Fibroblast of the aortic adventitia (primary cell): Measurements from ENCODE around the gene ITGA2. TPM values are rescaled to one million over a fixed set of nuclear protein-coding genes. Genes with fewer than 3 reads are reported as not detected.
"Not testable (repeated sequence)": the region's sequence is repeated elsewhere in the genome, so short reads cannot be mapped to it uniquely, and the experiment has no call there.

Experiments
- DNase-seq: peaks from one replicate; pipeline ENCODE4 v3.0.0-alpha.2; 2010; ENCODE audit warnings: low read depth
- H3K4me3 ChIP-seq: 2 replicates; pipeline ENCODE4 v1.5.1; 2011; ENCODE audit warnings: low read depth, mild to moderate bottlenecking, control low read depth, low read length, moderate library complexity
- total RNA-seq: library from RNA; depleted of rRNA; stranded (reverse); fragments of >200 nt; gene quantifications from 2 replicates; pipeline ENCODE4 v1.2.3, GENCODE V29; 2012; ENCODE audit warnings: low replicate concordance
- TF ChIP-seq, protein P1 (sequence below): IDR thresholded peaks from 2 replicates; pipeline ENCODE4 v1.5.1; 2011; ENCODE audit warnings: mild to moderate bottlenecking, low read length, control low read depth, inconsistent platforms; ENCODE audit not compliant: insufficient read depth

The ITGA2 gene
- total RNA-seq, 1 donor, result 171 TPM

DNA sequence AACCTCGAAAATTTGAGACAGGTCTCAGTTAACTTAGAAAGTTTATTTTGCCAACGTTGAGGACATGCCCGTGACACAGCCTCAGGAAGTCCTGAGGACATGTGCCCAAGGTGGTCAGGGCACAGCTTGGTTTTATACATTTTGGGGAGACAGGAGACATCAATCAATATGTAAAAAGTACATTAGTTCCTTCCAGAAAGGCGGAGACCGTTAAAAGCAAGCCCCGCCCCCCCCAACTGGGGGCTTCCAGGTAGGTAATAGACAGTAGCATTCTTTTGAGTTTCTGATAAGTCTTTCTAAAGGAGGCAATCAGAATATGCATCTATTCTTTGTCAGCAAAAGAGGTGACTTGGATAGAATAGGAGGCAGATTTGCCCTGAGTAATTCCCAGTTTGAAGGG lies 121.0 kb downstream of the ITGA2 start:
- peak overlapping the region; percentile 88 for H3K4me3 ChIP-seq
- no peak for DNase-seq
- TF ChIP-seq, protein P1, sequence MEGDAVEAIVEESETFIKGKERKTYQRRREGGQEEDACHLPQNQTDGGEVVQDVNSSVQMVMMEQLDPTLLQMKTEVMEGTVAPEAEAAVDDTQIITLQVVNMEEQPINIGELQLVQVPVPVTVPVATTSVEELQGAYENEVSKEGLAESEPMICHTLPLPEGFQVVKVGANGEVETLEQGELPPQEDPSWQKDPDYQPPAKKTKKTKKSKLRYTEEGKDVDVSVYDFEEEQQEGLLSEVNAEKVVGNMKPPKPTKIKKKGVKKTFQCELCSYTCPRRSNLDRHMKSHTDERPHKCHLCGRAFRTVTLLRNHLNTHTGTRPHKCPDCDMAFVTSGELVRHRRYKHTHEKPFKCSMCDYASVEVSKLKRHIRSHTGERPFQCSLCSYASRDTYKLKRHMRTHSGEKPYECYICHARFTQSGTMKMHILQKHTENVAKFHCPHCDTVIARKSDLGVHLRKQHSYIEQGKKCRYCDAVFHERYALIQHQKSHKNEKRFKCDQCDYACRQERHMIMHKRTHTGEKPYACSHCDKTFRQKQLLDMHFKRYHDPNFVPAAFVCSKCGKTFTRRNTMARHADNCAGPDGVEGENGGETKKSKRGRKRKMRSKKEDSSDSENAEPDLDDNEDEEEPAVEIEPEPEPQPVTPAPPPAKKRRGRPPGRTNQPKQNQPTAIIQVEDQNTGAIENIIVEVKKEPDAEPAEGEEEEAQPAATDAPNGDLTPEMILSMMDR, result no peak

DNA sequence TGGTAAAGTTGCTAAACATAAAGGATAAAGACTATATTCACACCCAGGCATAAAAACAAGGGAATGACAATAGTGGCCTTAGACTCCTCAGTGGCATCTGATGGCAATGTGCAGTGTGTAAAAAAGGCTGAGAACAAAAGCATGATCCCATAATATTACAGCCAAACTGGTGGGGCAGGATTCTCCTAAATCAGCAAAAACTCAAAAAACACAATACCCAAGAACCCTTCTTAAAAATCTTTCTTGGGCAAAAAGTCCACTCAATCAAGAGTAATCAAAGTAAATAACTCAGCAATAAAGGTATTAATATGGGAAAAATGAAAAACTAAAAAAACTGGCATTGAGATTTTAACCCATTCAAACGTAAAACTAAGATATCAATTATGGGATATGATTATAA lies 122.0 kb downstream of the ITGA2 start:
- H3K4me3 ChIP-seq, result no peak overlapping the region
- DNase-seq, result no peak
- TF ChIP-seq, protein P1, result no peak

GRCh38 chr5:53112307-53112706 lies 123.2 kb downstream of the ITGA2 start:
- DNase-seq, H3K4me3 ChIP-seq: not testable (repeated sequence)

DNA sequence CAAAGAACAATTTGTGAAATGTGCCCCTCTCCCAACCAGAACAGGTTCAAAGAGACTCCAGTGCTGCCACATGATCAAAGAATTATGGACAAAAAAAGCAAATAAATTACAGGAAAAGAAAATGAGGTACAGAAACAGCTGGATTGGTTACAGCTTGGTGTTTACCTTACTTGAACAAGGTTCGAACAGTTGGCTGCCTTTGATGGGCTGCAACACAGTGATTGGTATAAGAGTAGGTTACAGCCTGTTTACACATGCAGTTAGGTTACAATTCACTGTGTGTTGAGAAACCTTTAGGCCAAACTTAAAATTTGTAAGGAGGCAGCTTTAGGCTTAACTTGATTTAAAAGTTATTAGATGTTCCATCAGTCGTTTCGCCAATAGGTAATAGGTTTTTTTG lies 123.8 kb downstream of the ITGA2 start:
- DNase-seq, result no peak
- H3K4me3 ChIP-seq, result no peak overlapping the region
- TF ChIP-seq, protein P1, result no peak

DNA sequence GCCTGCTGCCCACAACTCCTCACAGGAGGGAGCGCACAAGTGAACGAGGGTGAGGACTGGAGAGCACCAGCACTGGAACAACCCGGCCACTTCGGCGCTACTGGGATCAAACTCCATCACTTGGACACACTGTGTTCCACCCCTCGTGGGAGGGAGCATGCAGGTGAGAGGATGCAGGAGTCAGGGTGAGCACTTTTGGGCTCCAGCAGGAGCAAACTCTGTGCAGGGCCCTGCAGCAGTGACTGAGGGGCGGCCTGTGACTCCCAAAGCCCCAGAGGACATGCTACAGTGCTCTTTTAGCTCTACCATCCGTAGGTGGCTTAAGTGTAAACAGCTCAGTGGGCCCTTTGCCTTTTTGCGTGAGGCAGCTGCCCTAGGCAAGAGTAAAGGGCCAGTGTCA lies 124.8 kb downstream of the ITGA2 start:
- TF ChIP-seq, protein P1, result no peak
- DNase-seq, result no peak
- no peak overlapping the region for H3K4me3 ChIP-seq

- TF ChIP-seq, protein P1, result peak; percentile 47
- H3K4me3 ChIP-seq, result no peak overlapping the region
- peak; percentile 51 for DNase-seq
Measured at GRCh38 chr5:53114988-53115387, 125.8 kb downstream of the ITGA2 start.

- no peak for DNase-seq
- no peak overlapping the region for H3K4me3 ChIP-seq
- TF ChIP-seq, protein P1, result no peak
Measured at GRCh38 chr5:53116597-53116996, 127.4 kb downstream of the ITGA2 start.

DNA sequence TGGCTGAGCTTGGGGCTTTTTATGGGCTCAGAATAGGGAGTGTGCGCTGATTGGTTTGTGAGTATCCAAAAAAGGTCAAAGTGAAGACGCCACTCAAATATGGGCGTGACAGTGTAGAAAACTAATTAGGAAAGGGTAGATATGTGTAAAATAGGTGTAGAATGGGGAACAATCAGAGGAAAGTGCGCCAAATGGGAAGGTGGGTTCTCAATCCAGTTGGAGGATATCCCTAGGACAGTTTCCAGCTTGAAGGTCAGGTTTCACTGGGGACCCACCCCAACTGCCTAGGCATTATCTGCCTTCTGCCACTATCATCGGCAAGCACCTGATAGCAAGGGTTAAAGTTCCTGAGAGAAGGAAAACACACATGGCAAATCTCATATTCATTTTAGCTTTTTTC lies 129.7 kb downstream of the ITGA2 start:
- TF ChIP-seq, protein P1, result no peak
- no peak for DNase-seq
- no peak overlapping the region for H3K4me3 ChIP-seq
